NCI-H526 treated with DMSO at 0.1 percent for 48 hours (cell line): ENCODE data around the gene PAPPA.

Experiments used
- DNase-seq: peaks from one replicate; lab custom pipeline; 2025; lab: John Stamatoyannopoulos, UW

PAPPA gene

GRCh38 chr9:116318468-116319374 is 165.1 kb downstream of the PAPPA start:
- DNase-seq, result no peak

DNA sequence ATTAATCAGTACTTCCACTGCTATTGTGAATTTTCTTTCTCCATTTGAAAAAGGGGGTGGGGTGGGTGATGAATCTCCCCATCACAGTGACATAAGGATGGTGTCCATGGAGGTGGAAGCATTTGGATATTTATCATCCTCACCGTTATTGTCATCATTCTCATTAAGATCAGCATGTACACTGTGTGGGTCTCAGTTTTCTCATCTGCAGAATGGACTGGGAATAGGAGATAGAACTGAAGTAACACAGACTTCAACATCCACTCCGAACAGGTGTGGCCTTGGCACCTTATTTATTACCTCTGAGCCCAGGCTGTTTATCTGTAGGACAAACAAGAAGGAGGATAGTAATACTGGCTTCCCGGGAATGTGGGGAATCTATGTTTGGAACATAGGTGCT is 165.9 kb downstream of the PAPPA start:
- DNase-seq, result no peak

- no peak for DNase-seq
Measured at GRCh38 chr9:116320290-116320689, 166.7 kb downstream of the PAPPA start.

- DNase-seq, result no peak
Measured at GRCh38 chr9:116322521-116322920, 168.9 kb downstream of the PAPPA start.

DNA sequence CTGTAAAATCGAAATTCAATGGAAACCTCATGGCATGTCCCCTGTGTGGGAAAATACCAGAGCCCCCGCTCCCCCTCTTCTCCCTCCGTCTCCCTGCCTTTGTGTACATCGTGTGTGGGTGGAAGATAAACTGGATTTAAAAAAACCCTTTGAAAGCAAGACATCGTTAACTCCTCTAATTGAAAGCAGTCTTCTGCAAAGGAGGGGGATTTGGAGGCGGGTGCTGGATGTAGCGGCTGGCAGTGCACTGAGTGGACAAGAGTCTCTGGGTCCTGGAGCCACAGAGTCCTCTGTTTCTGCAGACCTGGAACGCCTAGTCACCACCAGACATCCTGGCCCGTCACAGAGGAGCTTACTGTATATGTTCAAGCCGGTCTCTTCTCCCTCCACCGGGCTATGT is 169.4 kb downstream of the PAPPA start:
- DNase-seq, result no peak

DNA sequence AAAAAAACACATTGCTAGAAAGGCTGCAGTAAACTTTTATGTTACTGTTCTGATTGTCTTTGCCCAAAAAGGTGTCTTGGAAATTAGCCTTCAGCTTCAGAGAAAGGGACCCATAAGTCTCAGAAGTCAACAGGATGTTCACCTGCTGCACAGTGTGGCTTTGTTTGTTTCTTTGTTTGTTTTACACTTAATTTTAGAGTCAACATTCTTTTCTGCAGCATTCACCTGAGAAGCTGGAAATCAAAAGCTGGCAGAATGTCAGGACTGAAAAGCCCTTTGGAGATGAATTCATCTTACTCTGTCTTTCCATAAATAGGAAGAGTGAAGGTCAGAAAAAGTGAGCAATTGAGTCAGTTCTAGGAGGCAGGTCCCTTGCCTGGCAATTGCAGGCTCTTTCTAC is 170.0 kb downstream of the PAPPA start:
- no peak for DNase-seq

- DNase-seq, result no peak
Measured at GRCh38 chr9:116325924-116326323, 172.3 kb downstream of the PAPPA start.

DNA sequence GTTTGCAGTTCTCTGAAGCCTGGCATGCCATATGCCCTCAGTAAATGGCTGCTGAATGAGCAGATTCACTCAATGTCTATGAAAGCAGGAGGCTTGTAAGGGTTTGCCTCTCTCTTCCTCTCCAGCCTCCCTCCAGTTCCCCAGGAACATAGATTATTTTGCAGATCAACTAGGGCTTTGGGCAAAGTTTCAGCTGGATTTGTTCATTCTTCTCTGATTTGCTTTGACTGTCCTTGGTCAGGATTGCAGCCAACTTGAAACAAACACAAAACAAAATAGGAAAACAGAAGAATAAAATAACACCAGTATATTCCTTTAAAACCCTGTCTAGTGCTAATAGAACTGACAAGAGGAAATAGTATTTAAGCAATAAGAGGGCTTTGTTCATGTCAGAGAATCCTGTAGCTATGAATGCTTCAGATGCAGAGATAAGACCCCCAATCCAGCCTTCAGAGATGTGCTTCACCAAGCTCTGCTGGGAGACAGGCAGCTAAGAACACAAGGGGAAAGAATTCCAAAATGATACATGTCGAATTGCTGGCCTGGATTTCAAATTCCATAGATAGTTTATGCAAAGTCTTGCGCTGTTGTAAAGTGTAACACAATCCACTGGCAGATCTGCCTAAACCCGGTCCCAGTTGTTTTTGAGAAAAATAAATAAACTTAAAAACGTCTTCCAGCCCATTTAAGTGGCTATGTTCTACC is 174.3 kb downstream of the PAPPA start:
- DNase-seq, result no peak

DNA sequence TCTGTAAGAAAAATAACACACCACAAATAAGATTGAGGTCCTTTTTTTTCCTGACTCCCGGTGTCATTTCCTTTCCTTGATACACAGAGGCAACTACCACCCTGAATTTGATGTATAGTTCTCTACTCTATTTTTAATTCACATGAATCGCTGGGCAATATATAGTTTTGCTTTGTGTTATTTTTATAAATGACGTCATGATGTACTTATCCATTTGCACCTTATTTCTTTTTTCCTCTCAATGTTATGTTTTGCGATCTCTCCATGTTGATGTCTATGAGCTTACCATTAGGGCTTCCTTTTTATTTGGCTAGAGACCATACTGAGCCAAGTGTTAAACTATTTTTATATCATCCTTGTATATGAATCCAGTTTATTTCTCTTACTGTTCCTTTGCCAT is 175.9 kb downstream of the PAPPA start:
- DNase-seq, result no peak

DNA sequence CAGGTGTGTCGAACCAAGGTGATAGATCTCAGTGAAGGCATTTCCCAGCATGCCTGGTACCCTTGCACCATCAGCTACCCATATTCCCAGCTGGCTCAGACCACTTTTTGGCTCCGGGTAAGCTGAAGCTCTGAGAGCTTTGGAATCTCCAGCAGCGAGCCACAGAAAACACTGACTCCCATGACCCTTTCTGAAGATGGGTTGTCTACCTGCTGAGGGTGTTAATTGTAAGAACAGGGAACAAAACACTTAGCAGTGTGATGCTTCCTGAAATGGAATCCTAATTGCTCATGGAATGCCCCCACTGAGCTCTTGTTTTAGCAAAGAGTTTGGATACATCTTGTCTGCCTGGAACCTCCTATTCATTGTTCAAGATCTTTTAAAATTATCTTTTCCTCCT is 177.7 kb downstream of the PAPPA start:
- DNase-seq, result no peak

GRCh38 chr9:116332090-116332489 is 178.5 kb downstream of the PAPPA start:
- no peak for DNase-seq

GRCh38 chr9:116333254-116333653 is 179.7 kb downstream of the PAPPA start:
- no peak for DNase-seq

DNA sequence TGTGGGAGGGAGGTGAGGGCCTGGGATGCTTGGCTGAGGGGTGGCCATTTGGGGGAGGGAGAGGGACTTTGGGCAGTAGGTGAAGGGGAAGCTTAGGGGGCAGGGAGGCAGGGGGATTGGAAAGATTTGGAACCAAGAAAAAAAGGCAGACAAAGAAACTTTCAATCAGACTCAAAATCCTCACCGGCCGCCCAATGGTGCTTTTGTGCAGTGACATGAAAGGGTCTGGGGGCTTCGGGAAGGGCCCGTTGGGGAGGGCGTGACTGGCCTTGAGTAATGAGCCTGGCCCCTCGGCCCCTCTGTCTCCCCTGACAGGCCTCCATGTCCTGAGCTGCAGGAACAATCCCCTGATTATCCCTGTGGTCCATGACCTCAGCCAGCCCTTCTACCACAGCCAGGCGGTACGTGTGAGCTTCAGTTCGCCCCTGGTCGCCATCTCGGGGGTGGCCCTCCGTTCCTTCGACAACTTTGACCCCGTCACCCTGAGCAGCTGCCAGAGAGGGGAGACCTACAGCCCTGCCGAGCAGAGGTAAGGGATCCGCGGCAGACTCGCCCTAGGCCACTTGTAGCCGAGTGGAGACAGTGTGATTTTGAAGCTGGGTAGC is 181.1 kb downstream of the PAPPA start:
- no peak for DNase-seq

DNA sequence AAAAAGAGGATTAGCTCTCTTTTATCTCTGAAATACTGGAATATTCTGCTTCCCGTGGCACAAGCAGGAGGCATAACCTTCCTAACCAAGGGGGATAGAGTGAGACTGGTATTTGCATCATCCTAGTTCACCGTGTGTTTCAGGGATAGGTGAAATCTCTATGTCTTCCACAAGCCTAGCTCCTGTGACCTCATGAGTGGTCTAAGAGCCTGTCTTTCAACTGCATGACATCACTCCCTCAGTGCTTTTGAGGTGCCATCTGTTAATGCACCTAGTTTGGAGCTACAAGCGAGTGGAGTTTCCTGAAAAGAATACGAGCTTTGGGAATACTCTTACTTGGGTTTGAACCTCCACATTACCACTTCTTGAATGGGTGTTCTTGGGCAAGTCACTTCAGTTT is 181.8 kb downstream of the PAPPA start:
- no peak for DNase-seq

DNA sequence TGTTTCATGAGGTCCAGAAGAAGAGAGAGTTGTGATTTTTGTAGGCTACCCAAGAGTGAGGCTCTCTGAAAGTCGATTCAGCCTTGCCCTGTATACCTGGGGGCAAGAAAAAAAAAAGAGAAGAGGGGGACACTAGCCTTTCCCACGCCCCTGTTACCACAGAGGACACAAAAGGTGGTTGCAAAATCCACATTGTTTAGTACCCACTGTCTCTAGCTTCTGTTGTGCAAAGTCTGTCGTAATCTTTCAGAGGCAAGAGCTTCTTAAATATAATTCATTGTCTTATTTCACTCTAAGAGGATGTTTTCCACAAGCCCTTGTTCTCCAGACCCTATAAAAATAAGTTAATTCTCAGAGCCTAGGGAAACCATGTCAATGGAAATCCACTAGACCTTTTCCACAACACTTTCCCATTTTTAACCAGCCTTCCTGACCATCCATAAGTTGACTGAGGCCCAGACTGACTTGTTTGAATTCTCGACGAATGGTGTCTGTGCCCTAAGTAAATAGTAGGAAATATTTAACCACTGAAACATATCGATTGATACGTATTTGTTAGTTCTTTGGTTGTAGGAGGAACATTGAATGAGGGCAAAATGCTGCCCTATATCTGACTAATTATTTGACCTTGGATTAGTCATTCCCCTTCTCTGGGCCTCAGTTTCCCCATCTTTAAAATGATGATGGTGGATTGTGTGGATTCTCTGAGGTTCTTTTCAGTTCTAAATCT is 182.7 kb downstream of the PAPPA start:
- no peak for DNase-seq

- DNase-seq, result no peak
Measured at GRCh38 chr9:116337015-116337414, 183.4 kb downstream of the PAPPA start.

DNA sequence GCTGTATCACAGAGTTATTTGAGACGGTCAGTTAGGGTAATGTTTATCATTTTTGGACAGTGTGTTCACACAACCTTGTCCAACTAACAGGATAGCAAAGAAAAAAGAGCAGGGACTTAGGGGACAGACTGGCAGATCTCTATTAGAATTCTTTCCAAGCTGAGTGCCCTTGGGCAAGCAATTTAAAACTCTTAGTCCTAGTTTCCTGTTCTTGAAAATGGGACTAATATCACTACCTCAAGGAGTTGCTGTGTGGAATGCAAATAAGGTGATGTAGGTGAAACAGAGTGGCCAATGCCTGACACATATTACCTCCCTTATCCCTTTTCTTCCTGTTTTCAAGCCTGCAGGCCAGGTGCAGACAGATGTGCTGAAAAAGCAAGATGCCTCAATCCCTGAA is 186.7 kb downstream of the PAPPA start:
- DNase-seq, result no peak

DNA sequence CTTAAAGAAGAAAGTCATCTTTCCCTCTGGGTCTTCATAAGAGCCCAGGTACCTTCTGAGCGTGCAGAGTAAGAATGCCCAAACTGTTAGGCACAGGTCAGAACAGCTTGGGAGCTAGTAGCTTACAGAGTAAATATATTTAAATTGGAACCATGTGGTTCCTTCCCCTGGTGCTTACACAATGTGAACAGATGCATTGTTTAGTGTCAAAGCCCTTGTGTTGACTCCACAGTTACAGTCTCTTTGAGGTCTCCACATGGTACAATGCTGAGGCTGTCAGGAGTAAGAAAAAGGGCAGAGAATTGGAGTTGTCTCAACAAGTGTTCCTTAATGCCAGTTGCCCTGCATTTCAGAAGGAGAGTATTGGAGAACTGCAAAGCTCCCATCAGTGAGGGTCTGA is 188.5 kb downstream of the PAPPA start:
- no peak for DNase-seq

DNA sequence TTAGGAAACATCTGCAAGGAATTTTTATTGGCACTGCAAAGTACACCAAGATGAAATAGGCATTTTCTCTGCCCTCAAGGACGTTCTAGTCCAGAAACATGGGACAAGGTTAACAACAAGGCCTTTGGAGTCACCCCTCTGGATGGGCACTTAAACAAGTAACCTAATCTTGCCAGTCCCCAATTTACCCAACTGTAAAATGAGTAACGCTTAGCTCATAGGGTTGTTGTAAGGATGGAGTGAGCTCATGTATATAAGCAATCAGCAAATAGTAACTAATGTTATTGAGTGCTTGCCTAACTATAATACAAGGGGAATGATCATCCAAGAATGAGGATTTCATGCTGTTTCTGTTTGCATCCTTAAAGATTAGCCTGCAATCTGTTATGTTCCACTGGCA is 189.3 kb downstream of the PAPPA start:
- no peak for DNase-seq

DNA sequence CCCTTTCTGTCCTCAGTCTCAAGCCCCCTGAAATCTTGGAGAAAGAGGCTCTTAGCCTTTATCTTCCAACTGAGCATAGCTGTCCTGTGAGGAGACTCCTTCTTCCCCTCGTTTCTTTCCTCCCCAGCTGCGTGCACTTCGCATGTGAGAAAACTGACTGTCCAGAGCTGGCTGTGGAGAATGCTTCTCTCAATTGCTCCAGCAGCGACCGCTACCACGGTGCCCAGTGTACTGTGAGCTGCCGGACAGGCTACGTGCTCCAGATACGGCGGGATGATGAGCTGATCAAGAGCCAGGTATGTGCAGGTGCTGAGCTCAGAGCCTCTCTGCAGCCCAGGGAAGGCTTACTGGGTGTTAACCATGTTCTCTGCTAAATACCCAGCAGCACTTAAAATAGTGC is 190.8 kb downstream of the PAPPA start:
- no peak for DNase-seq

DNA sequence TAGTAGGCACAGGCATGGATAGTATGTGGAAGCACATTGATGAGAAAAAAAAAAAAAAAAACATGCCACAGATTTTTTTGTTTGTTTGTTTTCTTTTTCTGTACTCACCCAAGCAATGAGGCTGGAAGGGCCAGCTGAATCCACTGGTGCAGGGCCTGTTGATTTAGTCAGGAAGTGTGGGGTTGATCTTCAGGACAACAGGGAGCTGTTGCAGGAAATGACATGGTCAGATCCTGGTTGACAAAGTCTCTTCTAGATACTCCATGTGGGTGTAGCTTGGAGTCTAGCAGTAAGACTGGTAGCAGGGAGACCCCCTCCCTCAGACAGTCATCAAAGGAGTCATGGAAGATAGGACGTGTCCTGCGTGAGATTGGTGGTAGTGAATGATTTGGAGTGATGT is 191.8 kb downstream of the PAPPA start:
- no peak for DNase-seq

DNA sequence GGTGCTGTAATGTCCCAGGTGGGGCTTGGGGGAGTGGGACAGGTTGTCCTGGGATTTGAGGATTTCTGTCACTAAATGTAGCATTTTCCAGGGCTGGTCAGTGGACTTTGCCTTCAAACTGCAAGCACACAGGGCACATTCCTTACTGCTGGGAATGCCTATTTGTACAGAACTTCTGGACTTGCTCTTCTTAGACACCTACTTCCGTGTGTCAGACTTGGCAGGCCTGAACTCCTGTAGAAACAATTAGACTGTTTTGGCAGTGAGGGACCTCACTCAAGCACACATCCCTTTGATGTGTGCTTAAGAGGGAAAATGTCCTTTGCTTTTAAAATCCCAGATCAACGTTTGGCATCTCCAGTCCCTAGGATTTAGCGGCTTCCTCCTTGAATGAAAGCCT is 192.2 kb downstream of the PAPPA start:
- DNase-seq, result no peak
